NCI-H187 treated with DMSO at 0.1 percent for 48 hours (cell line): ENCODE measurements around the gene GALNT1.

ENCODE experiments used
- DNase-seq: peaks from one replicate; lab custom pipeline; 2025; lab: John Stamatoyannopoulos, UW

Gene GALNT1

GRCh38 chr18:35582899-35583558 lies 1.5 kb downstream of the GALNT1 start:
- peak; percentile 61 for DNase-seq

GRCh38 chr18:35584735-35585134 lies 3.2 kb downstream of the GALNT1 start:
- no peak for DNase-seq

GRCh38 chr18:35585608-35586007 lies 4.1 kb downstream of the GALNT1 start:
- no peak for DNase-seq

GRCh38 chr18:35588122-35588521 lies 6.6 kb downstream of the GALNT1 start:
- no peak for DNase-seq

- DNase-seq: no peak
Measured at GRCh38 chr18:35588995-35589394, 7.5 kb downstream of the GALNT1 start.

GRCh38 chr18:35589546-35589945 lies 8.0 kb downstream of the GALNT1 start:
- DNase-seq: no peak

- DNase-seq: no peak
Measured at GRCh38 chr18:35590935-35591334, 9.4 kb downstream of the GALNT1 start.

GRCh38 chr18:35592298-35592697 lies 10.8 kb downstream of the GALNT1 start:
- no peak for DNase-seq

GRCh38 chr18:35593859-35594258 lies 12.3 kb downstream of the GALNT1 start:
- DNase-seq: no peak

GRCh38 chr18:35597758-35598157 lies 16.2 kb downstream of the GALNT1 start:
- DNase-seq: no peak

GRCh38 chr18:35602193-35602820 lies 20.8 kb downstream of the GALNT1 start:
- DNase-seq: no peak

GRCh38 chr18:35603008-35603407 lies 21.5 kb downstream of the GALNT1 start:
- no peak for DNase-seq

- no peak for DNase-seq
Measured at GRCh38 chr18:35603528-35603927, 22.0 kb downstream of the GALNT1 start.

- no peak for DNase-seq
Measured at GRCh38 chr18:35604369-35604768, 22.8 kb downstream of the GALNT1 start.

- DNase-seq: no peak
Measured at GRCh38 chr18:35605686-35606417, 24.3 kb downstream of the GALNT1 start.

- DNase-seq: no peak
Measured at GRCh38 chr18:35609236-35609635, 27.7 kb downstream of the GALNT1 start.

- DNase-seq: peak; percentile 6
Measured at GRCh38 chr18:35610089-35610488, 28.5 kb downstream of the GALNT1 start.

- DNase-seq: no peak
Measured at GRCh38 chr18:35610724-35611123, 29.2 kb downstream of the GALNT1 start.

GRCh38 chr18:35611518-35611917 lies 30.0 kb downstream of the GALNT1 start:
- DNase-seq: no peak

GRCh38 chr18:35616074-35616473 lies 34.5 kb downstream of the GALNT1 start:
- no peak for DNase-seq

- DNase-seq: no peak
Measured at GRCh38 chr18:35616664-35617423, 35.3 kb downstream of the GALNT1 start.

- DNase-seq: no peak
Measured at GRCh38 chr18:35617865-35618264, 36.3 kb downstream of the GALNT1 start.

- DNase-seq: no peak
Measured at GRCh38 chr18:35618289-35618688, 36.7 kb downstream of the GALNT1 start.
